Activated CD4-positive, alpha-beta T cell treated with anti-CD3 and anti-CD28 coated beads, Interleukin-2, amount 10 ng/mL, durations not matched to agents 7 days and 5 days (primary cell): Measurements from ENCODE around the gene NME9. TPM values are rescaled to one million over a fixed set of nuclear protein-coding genes. Genes with fewer than 3 reads are reported as not detected.

ENCODE experiments used
- CTCF ChIA-PET: fragments of 350-600 bp; sonication (Branson Sonifier 250); formaldehyde crosslinking; loops from one replicate; lab custom pipeline; 2021; ENCODE audit warnings: antibody characterized with exemption; lab: Charles Lee
- POLR2A ChIA-PET: fragments of 350-600 bp; sonication (Branson Sonifier 250); formaldehyde crosslinking; loops from one replicate; lab custom pipeline; 2021; ENCODE audit warnings: antibody characterized with exemption; lab: Charles Lee
- DNase-seq: peaks from one replicate; pipeline ENCODE4 v3.0.0-alpha.2; 2020
- H3K27ac Mint-ChIP-seq: one replicate; pipeline ENCODE4 v1.8.0; 2021; ENCODE audit warnings: mild to moderate bottlenecking, moderate library complexity, mixed read lengths
- H3K27me3 Mint-ChIP-seq: one replicate; pipeline ENCODE4 v1.8.0; 2021; ENCODE audit warnings: mixed read lengths
- H3K36me3 Mint-ChIP-seq: one replicate; pipeline ENCODE4 v1.8.0; 2021; ENCODE audit warnings: low read depth, mixed read lengths
- H3K4me1 Mint-ChIP-seq: one replicate; pipeline ENCODE4 v1.8.0; 2021; ENCODE audit warnings: mixed read lengths
- H3K4me3 Mint-ChIP-seq: one replicate; pipeline ENCODE4 v1.8.0; 2021; ENCODE audit warnings: mild to moderate bottlenecking, moderate library complexity, mixed read lengths
- H3K9me3 Mint-ChIP-seq: one replicate; pipeline ENCODE4 v1.8.0; 2021; ENCODE audit warnings: mixed read lengths
- total RNA-seq, 2 experiments: library from RNA; stranded (reverse); gene quantifications; one replicate each; pipeline ENCODE4 v1.2.3, GENCODE V29; 2021

Gene NME9
- total RNA-seq, 2 experiments from 2014 or later = not detected

GRCh38 chr3:138340511-138340910, 10.9 kb upstream of the NME9 start:
- DNase-seq = no peak
- no peaks in the 10 kb centered on the region for H3K9me3 Mint-ChIP-seq
- H3K27ac Mint-ChIP-seq = no peak overlapping the region
- H3K27me3 Mint-ChIP-seq = no peaks in the 10 kb centered on the region
- CTCF ChIA-PET = no interaction called here
- no peaks in the 10 kb centered on the region for H3K36me3 Mint-ChIP-seq
- POLR2A ChIA-PET = no interaction called here
- no peak overlapping the region for H3K4me3 Mint-ChIP-seq
- H3K4me1 Mint-ChIP-seq = no peaks in the 10 kb centered on the region

- peaks cover 5% of the 10 kb centered on the region for H3K27me3 Mint-ChIP-seq
- ChIA-PET CTCF (no interaction called here), POLR2A (no interaction called here)
- no peaks in the 10 kb centered on the region for H3K4me1 Mint-ChIP-seq
- no peak for DNase-seq
- H3K36me3 Mint-ChIP-seq = no peaks in the 10 kb centered on the region
- H3K4me3 Mint-ChIP-seq = no peak overlapping the region
- H3K27ac Mint-ChIP-seq = no peak overlapping the region
- no peaks in the 10 kb centered on the region for H3K9me3 Mint-ChIP-seq
Measured at GRCh38 chr3:138338811-138339210, 9.2 kb upstream of the NME9 start.

- ChIA-PET CTCF (interaction anchor here (0.9 kb wide), 1 partner anchor 9 kb away, joined by 3 read pairs; no protein-coding TSS in a partner anchor), POLR2A (no interaction called here)
- H3K27ac Mint-ChIP-seq = no peak overlapping the region
- H3K4me3 Mint-ChIP-seq = no peak overlapping the region
- H3K36me3 Mint-ChIP-seq = no peaks in the 10 kb centered on the region
- DNase-seq = no peak
- peaks cover 5% of the 10 kb centered on the region for H3K27me3 Mint-ChIP-seq
- H3K4me1 Mint-ChIP-seq = no peaks in the 10 kb centered on the region
- no peaks in the 10 kb centered on the region for H3K9me3 Mint-ChIP-seq
Measured at GRCh38 chr3:138338244-138338643, 8.6 kb upstream of the NME9 start.

GRCh38 chr3:138336454-138336999, 6.9 kb upstream of the NME9 start:
- Mint-ChIP-seq H3K36me3 (no peaks in the 10 kb centered on the region), H3K4me1 (peaks cover 4% of the 10 kb centered on the region), H3K9me3 (no peaks in the 10 kb centered on the region), H3K4me3 (no peak overlapping the region), H3K27ac (no peak overlapping the region), H3K27me3 (peaks cover 7% of the 10 kb centered on the region)
- DNase-seq = no peak
- ChIA-PET POLR2A (no interaction called here), CTCF (interaction anchor here (0.7 to 1.4 kb wide), 3 partner anchors 13 to 257 kb away, joined by 3 to 4 read pairs (median 3); partner anchors contain the start of gene CEP70)

DNA sequence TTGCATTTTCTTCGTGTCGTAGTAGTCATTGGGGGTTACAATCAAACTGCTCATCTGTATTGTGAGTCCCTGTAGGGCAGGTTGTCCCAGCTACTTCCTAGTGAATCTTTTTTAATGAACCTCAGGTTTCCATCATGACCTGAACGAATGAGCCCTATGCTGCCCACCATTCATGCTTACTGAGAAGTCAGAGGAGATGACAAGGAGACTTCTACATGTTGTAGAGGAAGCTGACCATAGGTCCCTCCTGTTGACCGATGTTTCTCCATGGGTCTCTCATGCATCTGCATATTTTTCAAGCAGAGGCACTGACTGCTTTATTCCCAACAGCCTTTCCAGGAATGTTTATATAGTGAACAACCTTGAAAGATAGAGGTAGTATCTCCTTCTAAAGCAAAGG, 5.0 kb upstream of the NME9 start:
- ChIA-PET POLR2A (interaction anchor here (0.6 kb wide), 1 partner anchor 1267 kb away, joined by 3 read pairs; no protein-coding TSS in a partner anchor), CTCF (interaction anchor here (1.0 kb wide), 1 partner anchor 595 kb away, joined by 3 read pairs; no protein-coding TSS in a partner anchor)
- Mint-ChIP-seq H3K27me3 (peaks cover 7% of the 10 kb centered on the region), H3K36me3 (no peaks in the 10 kb centered on the region), H3K9me3 (no peaks in the 10 kb centered on the region), H3K4me1 (peaks cover 8% of the 10 kb centered on the region), H3K4me3 (no peak overlapping the region), H3K27ac (no peak overlapping the region)
- DNase-seq = no peak

- Mint-ChIP-seq H3K4me3 (no peak overlapping the region), H3K4me1 (peaks cover 21% of the 10 kb centered on the region), H3K27ac (no peak overlapping the region), H3K36me3 (no peaks in the 10 kb centered on the region), H3K27me3 (peaks cover 7% of the 10 kb centered on the region), H3K9me3 (no peaks in the 10 kb centered on the region)
- CTCF ChIA-PET = interaction anchor here (1.1 kb wide), 1 partner anchor 16 kb away, joined by 3 read pairs; no protein-coding TSS in a partner anchor
- DNase-seq = no peak
- POLR2A ChIA-PET = no interaction called here
Measured at GRCh38 chr3:138332472-138333073, 2.9 kb upstream of the NME9 start.

- no peak overlapping the region for H3K27ac Mint-ChIP-seq
- CTCF ChIA-PET = interaction anchor here (0.7 to 1.1 kb wide), 3 partner anchors 18 to 1101 kb away, joined by 3 to 4 read pairs (median 3); no protein-coding TSS in a partner anchor
- POLR2A ChIA-PET = no interaction called here
- DNase-seq = no peak
- peaks cover 7% of the 10 kb centered on the region for H3K27me3 Mint-ChIP-seq
- H3K36me3 Mint-ChIP-seq = no peaks in the 10 kb centered on the region
- H3K9me3 Mint-ChIP-seq = no peaks in the 10 kb centered on the region
- no peak overlapping the region for H3K4me3 Mint-ChIP-seq
- peaks cover 21% of the 10 kb centered on the region for H3K4me1 Mint-ChIP-seq
Measured at GRCh38 chr3:138331143-138331894, 1.7 kb upstream of the NME9 start.

- Mint-ChIP-seq H3K27me3 (peaks cover 7% of the 10 kb centered on the region), H3K4me1 (peaks cover 26% of the 10 kb centered on the region), H3K27ac (peak overlapping the region; percentile 31), H3K9me3 (no peaks in the 10 kb centered on the region), H3K36me3 (no peaks in the 10 kb centered on the region), H3K4me3 (peak overlapping the region; percentile 87)
- CTCF ChIA-PET = no interaction called here
- POLR2A ChIA-PET = no interaction called here
- no peak for DNase-seq
Measured at GRCh38 chr3:138329984-138330293, 288 bp upstream of the NME9 start.

GRCh38 chr3:138328341-138328740, 1.3 kb downstream of the NME9 start:
- Mint-ChIP-seq H3K27ac (no peak overlapping the region), H3K9me3 (no peaks in the 10 kb centered on the region), H3K4me3 (peak overlapping the region; percentile 87), H3K27me3 (peaks cover 2% of the 10 kb centered on the region), H3K36me3 (no peaks in the 10 kb centered on the region), H3K4me1 (peaks cover 37% of the 10 kb centered on the region)
- POLR2A ChIA-PET = no interaction called here
- no peak for DNase-seq
- CTCF ChIA-PET = interaction anchor here (0.8 to 1.3 kb wide), 5 partner anchors 8 to 266 kb away, joined by 3 to 4 read pairs (median 3); partner anchors contain the start of genes CEP70 and DBR1

DNA sequence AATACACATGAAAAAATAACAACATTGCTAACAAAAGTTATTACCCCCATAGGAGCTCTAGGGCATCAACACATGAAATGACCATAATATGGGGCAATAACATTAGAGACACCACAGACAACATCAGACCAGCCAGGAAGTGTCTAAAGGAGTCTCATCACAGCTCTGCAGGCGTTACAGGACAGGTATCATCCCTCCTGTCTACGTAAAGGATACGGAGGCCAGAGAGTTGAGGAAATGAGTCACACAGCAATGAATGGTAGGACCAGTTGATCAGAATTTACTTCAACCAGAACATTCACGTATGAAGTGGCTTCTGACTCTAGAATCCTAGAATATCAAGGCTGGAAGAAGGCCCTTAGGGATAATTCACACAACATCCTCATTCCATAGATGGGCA, 1.8 kb downstream of the NME9 start:
- Mint-ChIP-seq H3K4me3 (no peak overlapping the region), H3K27ac (no peak overlapping the region), H3K4me1 (peaks cover 37% of the 10 kb centered on the region), H3K36me3 (no peaks in the 10 kb centered on the region), H3K27me3 (peaks cover 2% of the 10 kb centered on the region), H3K9me3 (no peaks in the 10 kb centered on the region)
- ChIA-PET POLR2A (no interaction called here), CTCF (interaction anchor here (1.1 kb wide), 1 partner anchor 19 kb away, joined by 3 read pairs; no protein-coding TSS in a partner anchor)
- DNase-seq = no peak

GRCh38 chr3:138326866-138327595, 2.6 kb downstream of the NME9 start:
- ChIA-PET CTCF (interaction anchor here (0.5 to 1.3 kb wide), 5 partner anchors 31 to 329 kb away, joined by 3 to 5 read pairs (median 4); no protein-coding TSS in a partner anchor), POLR2A (no interaction called here)
- Mint-ChIP-seq H3K4me3 (no peak overlapping the region), H3K27ac (no peak overlapping the region), H3K9me3 (no peaks in the 10 kb centered on the region), H3K36me3 (no peaks in the 10 kb centered on the region), H3K27me3 (no peaks in the 10 kb centered on the region), H3K4me1 (peaks cover 38% of the 10 kb centered on the region)
- DNase-seq = no peak

- no peaks in the 10 kb centered on the region for H3K9me3 Mint-ChIP-seq
- H3K4me1 Mint-ChIP-seq = peaks cover 41% of the 10 kb centered on the region
- ChIA-PET CTCF (interaction anchor here (0.8 to 1.3 kb wide), 2 partner anchors 40 to 107 kb away, joined by 3 to 5 read pairs; no protein-coding TSS in a partner anchor), POLR2A (no interaction called here)
- H3K27me3 Mint-ChIP-seq = no peaks in the 10 kb centered on the region
- H3K4me3 Mint-ChIP-seq = no peak overlapping the region
- no peaks in the 10 kb centered on the region for H3K36me3 Mint-ChIP-seq
- DNase-seq = no peak
- H3K27ac Mint-ChIP-seq = no peak overlapping the region
Measured at GRCh38 chr3:138325990-138326389, 3.7 kb downstream of the NME9 start.
